A204.1 (cell line): Measurements from ENCODE around the gene MEX3A.
"Not testable (repeated sequence)": the region's sequence is repeated elsewhere in the genome, so short reads cannot be mapped to it uniquely, and the experiment has no call there.

Experiments used
- FAIRE-seq: peaks from 2 replicates; lab custom pipeline; 2012; peaks lifted over from hg19 to GRCh38; lab: Jason Lieb, UNC

MEX3A gene

DNA sequence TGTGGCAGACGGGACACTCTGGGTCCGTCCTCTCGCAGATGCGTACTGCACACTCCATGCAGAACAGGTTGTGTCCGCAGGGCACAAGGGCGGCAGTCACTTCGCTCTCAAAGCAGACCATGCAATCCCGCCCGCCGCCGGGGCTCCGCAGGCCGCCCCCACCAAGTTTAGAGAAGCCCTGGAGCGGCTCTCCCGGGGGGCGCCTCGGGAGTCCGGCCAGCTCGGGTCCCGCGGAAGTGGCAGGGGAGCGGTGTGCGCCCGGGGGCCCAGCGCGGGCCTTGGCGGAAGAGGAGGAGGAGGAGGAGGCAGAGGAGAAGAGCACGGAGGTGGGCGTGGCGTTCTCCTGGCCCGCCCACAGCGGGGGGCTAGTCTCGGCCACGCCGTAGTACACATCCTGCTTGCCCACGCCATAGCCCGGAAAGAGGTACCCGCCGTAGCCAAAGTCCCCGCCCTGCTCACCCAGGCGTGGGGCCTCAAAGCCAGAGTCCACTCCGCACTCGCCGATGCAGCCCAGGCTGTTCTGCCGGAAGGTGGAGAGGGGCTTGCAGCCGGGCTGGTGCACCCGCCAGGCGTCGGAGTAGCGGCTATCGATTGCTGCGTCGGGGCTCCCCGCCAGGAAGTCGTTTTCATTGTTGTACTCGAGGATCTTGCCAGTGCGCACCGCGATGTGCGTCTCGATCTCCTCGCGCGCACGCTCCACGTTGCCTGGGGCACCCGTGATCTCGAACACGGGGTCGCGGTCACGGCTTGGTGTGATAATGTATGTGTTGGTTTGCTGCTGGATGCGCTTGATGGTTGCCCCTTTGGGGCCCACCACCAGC, 5.4 kb downstream of the MEX3A start:
- FAIRE-seq = no peak

DNA sequence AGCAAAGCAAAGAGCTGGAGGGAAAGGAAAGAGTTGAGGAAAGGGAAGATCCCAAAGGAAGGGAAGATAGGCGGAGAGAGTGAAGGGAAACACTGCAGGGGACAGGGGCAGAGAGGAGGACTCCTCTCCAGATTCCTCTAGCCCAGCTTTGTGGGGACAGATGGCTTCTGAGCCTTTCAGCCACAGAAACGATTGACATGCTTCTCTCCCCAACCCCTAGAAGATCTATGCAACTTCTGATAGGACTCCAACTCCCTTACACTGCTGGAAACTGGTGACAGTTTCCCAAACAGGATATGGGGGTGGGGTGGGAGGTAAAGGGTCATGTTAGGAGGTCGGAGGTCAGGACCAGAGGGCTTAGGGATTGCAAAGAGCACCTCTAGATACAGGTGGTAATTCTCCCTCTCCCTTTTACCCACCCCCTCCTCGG, 6.5 kb downstream of the MEX3A start:
- no peak for FAIRE-seq

DNA sequence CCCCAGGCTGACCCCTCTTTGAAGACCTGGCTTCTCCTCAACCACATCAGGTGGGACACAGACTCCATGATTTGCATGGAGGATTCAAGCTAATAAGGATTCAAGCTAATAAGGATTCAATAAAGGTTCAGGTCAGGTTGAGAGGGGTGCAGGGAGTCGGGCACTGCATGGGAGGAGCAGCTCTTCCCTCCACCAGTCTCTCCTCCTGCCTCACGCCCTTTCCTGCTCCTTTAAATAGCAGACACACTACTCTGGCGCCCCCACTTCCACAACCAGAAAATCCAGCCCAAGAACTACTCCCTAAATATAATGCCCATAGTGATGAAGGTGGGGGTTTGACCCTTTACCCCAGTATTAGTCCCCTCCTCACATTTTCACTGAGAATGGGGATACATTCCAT, 7.1 kb downstream of the MEX3A start:
- FAIRE-seq = no peak

DNA sequence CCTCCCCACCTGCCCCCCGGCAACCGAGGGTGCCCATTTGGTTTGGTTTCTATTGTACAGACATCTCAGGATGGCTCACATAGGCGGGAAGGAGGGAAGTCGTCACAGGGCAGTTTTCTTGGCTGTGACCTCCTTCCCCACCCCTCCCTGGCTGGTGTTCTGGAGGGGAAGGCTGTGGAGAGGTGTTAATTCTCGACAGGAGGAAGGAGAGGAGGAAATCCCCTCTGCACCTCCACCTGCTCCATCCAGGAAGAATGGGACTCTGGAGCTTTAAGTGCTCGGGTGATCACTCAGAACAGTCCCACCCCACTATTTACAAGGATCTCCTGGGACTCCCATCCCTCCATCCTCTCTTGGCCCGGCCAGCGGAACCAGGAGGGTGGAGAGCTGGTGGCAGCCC, 7.6 kb downstream of the MEX3A start:
- FAIRE-seq = no peak

DNA sequence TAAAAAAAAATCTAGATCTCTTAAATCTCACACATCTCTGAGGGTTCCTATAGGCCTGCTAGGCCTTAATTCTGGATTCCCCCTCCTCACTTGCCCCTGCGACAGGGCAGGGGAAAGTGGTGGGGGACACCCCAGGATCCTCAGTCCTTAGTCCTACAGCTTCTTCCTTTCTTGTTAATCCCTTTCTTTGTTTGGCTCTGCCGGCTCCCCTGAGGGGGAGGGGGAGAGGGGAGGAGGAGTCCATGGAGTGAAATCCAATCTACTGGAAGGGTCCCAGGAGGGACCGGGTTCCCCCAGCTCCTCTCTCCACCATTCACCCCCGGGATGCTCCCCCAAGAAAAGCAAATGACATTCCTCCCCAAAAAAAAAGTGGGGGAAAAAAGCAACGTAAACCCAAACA, 8.5 kb downstream of the MEX3A start:
- no peak for FAIRE-seq

DNA sequence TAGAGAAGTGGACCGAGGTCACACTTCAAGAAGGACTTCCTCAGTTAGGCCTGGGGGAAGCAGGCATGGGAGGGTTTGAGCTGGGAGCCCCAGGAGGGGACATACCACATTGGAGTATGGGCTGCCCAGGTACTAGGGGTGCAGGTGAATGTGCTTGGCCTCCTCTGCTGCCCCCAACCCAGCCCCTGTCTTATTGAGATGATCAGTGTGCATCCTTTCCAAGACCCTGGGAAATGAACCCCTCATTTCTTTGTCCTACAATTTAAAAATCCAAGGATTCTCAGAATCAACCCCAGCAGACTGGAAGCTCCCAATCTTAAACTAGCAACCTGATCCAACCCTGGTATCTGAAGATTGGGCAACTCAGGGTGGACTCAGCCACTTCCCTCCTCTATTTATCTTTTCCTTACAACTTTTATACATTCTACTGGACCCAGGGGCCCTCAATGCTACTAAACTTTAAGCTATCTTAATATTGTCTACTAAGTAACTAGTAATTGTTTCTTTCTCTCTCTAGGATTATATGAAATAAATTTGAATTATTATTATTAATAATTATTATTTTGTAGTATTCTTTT, 9.1 kb downstream of the MEX3A start:
- FAIRE-seq = no peak

DNA sequence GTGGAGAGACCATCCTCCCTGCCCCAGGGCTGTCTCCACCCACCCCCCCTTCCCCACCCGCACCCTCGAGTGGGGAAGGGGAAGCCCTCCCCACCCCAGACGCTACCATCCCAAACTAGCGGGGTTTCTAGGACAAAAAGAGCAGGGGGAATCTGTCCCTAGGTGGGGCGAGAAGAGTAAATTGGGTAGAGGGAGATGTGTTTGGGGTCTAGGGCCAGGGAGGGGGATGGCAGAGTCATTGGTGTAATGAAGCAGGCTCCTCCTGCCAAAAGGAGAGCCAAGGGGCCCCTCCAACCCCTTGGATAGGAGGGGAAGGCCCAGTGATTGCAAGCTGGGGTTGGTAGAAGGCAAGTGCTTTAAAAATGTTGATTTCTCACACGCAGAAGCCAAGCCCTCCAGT, 10.0 kb downstream of the MEX3A start:
- no peak for FAIRE-seq

DNA sequence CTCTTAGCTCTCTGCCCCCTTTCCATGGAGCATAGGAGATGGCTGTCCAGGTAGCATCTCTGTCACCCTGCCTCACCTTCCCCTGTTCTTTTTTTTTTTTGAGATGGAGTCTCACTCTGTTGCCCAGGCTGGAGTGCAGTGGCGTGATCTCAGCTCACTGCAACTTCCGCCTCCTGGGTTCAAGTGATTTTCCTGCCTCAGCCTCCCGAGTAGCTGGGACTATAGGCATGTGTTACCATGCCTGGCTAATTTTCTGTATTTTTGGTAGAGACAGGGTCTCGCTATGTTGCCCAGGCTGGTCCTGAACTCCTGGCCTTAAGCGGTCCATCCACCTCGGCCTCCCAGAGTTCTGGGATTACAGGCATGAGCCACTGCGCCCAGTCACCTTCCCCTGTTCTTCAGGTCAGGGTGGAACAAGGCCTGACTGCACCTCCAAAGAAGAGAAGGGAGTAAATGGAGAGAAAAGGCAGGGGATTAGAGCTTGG, 10.9 kb downstream of the MEX3A start:
- FAIRE-seq = not testable (repeated sequence)

DNA sequence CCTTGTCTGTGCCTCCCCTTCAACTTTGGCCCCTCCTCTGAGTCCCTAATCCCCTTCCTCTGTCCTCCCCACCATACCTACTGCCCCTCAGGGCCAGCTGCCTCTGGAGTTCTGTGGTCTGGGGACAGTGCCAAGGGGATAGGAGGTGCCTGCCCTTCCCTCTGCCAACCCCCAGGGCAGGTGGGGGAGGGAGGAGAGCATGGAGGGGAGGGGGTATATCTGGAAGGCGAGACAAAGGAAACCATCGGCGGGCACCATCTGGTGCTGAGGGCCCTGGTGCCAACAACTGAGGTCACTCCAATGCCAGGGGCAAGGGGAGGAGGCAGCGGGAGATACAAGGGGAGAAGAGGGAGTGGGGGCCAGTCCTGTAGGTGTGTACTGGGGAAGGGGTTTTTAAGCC, 11.7 kb downstream of the MEX3A start:
- FAIRE-seq = no peak

DNA sequence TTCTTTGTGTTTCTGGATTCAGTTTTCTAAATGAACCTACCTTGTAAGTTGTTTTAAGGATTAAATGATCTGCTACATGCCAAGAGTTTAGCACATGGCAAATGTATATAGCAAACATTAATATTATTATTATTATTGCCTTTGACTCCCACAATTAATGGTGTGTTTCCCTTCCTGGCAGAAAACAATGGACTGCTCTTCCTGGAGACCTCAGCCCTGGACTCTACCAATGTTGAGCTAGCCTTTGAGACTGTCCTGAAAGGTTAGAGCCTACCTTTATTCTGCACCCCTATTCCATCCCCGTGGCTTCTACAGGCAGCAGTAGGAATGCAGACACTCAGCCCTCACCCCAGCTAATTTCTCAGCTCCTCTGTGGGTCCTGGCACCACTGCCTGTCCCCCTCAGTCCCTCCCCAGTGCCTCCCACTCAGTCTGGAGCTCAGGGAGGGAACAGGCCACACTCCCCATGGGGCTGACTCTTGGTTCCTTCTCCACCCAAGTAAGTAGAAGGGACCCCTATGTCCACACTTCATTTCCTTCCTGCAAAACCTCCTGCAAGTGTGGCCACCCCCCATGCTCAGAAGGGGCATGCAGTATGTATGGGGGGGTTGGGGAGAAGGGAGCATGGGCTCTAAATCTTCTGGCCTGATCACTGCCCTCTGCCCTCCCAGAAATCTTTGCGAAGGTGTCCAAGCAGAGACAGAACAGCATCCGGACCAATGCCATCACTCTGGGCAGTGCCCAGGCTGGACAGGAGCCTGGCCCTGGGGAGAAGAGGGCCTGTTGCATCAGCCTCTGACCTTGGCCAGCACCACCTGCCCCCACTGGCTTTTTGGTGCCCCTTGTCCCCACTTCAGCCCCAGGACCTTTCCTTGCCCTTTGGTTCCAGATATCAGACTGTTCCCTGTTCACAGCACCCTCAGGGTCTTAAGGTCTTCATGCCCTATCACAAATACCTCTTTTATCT, 12.5 kb downstream of the MEX3A start:
- FAIRE-seq = no peak

DNA sequence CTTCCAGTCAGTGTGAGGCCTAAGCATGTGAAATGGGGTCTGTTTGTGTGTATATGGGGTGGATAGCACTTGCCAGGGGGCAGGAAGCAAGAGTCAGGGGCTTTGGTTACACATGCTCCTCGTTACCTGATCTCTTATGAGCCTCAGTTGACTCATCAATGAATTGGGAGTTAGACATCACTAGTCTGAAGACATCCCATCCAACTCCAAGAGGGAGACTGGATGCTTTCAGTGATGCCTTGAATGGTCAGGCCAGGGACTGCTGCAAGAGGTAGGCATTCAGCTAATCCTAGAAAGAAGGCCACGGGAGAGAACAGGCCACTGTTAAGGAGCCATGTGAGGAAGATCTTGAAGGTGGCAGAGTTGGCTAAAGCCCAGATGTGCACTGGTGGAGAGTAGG, 15.0 kb downstream of the MEX3A start:
- no peak for FAIRE-seq

DNA sequence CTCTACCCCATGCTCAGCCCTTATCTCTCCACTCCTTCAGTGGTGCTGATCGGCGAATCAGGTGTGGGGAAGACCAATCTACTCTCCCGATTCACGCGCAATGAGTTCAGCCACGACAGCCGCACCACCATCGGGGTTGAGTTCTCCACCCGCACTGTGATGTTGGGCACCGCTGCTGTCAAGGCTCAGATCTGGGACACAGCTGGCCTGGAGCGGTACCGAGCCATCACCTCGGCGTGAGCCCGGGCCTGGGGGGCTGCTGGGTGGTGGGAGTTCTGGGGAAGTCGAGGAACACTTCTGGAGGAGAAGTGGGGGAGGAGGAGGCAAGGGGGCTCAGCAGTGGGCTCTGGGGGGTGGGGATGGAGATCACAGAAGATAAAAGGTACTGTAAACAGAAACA, 16.4 kb downstream of the MEX3A start:
- FAIRE-seq = no peak

DNA sequence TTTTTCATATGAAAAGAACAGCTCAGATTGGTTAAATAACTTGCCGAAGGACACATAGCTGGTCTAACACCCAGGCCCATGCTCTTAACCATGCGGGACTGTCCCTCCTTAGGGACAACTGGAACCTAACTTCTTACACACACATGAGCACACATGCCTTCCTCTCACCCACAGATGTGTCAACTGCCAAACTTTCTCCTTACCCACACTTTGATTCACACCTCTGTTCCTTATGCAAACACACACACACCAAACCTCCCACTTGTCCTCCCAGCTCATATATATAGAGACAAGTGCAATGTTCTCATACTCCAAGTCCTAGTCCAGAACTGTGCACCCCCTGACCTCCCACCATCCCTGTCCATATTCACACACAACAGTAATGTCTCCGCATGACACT, 17.1 kb downstream of the MEX3A start:
- no peak for FAIRE-seq

DNA sequence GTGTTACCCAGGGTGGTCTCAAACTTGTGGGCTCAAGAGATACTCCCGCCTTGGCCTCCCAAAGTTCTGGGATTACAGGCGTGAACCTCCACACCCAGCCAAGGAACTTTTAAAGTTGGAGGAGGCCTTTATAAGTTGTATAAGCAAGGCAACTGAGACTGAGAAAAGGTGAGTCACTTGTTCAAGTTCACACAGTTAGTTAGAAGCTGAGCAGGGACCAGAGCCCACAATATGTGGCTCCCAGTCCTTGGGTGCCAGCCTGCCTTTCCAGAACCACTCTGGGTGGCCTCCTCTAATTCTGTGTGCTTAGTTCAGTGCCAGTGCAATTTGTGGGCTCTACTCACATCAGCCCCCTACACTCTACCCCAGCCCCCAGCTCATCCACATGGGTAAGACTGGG, 17.6 kb downstream of the MEX3A start:
- FAIRE-seq = no peak

DNA sequence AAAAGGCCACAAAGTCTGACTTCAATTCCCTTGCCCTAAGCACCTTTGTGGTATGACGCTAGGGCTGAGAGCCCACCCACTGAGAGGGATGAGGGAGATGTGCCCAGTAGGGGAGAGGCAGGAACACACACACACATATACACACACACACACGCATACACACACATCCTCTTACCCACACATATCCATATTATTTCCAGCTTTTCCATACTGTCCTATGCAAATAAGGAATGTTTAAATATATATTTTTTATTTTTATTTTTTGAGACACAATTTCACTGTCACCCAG, 18.3 kb downstream of the MEX3A start:
- FAIRE-seq = no peak

DNA sequence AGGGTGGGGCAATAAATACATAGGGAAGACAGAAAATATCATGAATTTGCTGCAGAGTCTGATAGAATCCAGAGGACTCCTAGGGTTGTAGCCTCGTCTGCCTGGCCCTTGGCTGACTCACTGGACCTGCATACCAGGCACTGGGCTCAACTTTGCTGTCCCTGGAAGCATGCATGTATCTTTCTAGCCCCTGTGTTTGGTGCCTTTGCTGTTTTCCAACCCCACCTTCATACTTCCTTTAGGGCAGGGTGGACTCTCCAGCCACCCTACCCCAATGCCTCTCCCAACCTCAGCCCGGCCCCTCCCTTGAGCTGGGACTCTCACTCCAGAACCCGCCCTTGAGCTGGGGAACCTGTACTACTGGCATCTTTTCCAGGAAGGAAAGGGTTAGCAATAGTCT, 20.1 kb downstream of the MEX3A start:
- no peak for FAIRE-seq

DNA sequence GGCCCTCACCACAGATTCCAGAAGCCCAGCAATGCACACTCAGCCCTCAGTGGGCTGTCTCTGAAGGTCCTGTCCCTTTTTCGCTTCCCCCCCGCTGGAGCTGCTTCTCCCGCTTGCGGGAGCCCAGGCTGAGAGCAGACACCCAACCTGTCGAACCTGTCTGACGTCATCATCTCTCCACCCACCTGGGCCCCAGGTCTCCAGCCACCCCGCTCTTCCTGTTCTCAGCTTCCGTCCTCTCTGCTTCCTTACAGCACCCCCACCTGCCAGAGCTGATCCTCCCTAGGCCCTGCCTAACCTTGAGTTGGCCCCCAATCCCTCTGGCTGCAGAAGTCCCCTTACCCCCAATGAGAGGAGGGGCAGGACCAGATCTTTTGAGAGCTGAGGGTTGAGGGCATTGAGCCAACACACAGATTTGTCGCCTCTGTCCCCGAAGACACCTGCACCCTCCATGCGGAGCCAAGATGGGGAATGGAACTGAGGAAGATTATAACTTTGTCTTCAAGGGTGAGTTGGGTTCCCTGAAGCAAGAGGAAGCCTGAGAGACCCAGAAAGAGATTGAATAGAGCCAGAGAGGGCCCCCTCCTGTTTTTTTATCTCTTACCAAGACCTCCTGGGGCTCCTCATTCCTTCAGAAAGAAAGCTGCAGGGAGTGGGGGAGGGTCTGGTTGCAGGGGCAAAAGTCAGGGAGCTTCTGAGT, 21.2 kb downstream of the MEX3A start, which contains the start of gene RAB25:
RAB25 (plus strand) TSS at position 224 of the 700 bp plus-strand sequence; CDS start at position 465, 241 bp downstream.
- no peak for FAIRE-seq

DNA sequence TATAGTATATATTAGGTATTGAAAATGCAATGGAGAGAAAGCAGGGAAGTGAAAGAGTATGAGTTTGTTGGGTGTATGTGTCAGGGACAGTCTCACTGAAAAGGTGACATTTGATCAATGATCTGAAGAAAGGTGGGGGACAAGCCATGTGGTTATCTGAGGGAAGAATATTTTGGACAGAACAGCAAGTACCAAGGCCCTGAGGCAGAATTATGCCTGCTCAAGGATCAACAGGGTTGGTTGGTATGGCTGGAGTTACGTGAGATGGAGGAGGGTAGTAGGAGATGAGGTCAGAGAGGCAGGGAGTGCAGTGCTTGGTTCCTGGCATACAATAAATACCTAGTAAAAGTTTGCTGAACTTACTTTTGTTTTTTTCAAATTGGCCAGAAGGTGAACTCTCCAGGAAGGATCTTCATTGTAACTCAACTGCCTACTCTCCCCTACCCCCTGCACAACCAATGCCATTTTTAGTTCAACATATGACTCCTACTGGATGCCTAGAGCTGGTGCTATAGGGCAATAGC, 25.9 kb downstream of the MEX3A start:
- FAIRE-seq = no peak

DNA sequence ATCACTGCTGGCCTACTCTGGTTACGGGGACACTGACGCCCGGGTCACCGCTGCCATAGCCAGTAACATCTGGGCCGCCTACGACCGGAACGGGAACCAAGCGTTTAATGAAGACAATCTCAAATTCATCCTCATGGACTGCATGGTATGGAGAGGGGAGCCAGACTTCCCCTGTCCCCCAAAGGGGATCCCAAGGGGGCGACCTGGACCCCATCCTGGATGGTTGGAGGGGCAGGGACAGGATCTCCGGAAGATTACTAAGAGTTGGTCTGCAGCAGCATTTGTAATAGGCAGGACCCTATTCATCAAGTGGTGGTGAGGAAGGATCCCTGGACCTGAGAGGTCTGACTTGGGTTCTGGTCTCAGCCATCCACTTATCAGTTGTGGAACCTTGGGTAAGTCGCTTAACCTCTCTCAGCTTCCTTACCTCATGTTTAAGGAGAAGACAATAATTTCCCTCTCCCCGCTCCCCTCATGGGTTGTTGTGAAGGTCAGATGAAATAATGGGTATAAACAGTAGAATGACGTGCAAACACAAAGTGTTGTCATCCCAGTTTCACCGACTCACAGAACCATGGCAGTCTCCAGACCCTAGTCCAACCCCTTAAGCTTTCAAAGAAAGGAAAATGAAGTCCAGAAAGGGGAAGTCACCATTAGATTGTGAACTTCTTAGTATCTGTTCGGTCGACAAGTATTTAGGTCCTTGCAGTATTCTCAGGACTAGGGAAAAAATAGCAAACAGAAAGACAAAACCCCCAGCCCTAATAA, 26.8 kb downstream of the MEX3A start:
- FAIRE-seq = no peak

DNA sequence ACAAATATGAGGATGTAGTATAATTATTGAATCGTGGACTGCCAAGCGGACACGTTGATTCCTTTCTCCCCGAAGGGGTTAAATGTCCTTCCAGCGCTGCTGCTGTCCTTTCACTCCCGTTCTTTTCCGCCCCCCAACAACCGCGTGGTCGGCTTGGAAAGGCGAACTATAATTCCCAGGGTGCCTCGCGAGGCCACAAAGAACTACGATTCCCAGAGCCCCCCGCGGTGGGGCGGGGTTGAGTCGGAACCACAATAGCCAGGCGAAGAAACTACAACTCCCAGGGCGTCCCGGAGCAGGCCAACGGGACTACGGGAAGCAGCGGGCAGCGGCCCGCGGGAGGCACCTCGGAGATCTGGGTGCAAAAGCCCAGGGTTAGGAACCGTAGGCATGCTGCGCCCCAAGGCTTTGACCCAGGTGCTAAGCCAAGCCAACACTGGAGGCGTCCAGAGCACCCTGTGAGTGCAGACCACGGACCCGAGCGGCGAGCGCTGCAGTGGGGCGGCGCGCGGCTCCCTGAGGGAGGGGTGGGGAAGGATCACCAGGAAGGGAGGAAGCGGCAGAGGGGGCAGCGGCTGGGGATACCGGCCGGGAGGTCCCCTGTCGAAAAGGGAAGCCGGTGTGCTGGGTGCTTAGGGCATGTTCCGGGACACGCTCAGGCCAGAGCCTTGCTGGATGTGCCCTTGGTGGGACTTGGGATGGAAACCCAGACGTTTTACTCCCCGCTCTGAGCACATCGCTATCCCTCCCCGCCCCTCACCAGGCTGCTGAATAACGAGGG, 27.6 kb downstream of the MEX3A start, which contains the start of gene LAMTOR2:
LAMTOR2 (plus strand) TSS at position 283 of the 781 bp plus-strand sequence; CDS start at position 391, 108 bp downstream.
- peak; percentile 96 for FAIRE-seq
